Right forelimb (tissue), 1 donor: ENCODE results near the gene FLVCR2.
"Not testable (repeated sequence)": the region's sequence is repeated elsewhere in the genome, so short reads cannot be mapped to it uniquely, and the experiment has no call there.

ENCODE experiments used
- DNase-seq: peaks from one replicate; pipeline ENCODE4 v3.0.0-alpha.2; 2018

FLVCR2 gene

GRCh38 chr14:75597149-75597548 is 18.7 kb downstream of the FLVCR2 start:
- no peak for DNase-seq

GRCh38 chr14:75600100-75600499 is 21.7 kb downstream of the FLVCR2 start:
- DNase-seq = not testable (repeated sequence)

- not testable (repeated sequence) for DNase-seq
These were observed 22.6 kb downstream of the FLVCR2 start for GRCh38 chr14:75601061-75601460.

GRCh38 chr14:75602503-75602902 is 24.1 kb downstream of the FLVCR2 start:
- DNase-seq = no peak

DNA sequence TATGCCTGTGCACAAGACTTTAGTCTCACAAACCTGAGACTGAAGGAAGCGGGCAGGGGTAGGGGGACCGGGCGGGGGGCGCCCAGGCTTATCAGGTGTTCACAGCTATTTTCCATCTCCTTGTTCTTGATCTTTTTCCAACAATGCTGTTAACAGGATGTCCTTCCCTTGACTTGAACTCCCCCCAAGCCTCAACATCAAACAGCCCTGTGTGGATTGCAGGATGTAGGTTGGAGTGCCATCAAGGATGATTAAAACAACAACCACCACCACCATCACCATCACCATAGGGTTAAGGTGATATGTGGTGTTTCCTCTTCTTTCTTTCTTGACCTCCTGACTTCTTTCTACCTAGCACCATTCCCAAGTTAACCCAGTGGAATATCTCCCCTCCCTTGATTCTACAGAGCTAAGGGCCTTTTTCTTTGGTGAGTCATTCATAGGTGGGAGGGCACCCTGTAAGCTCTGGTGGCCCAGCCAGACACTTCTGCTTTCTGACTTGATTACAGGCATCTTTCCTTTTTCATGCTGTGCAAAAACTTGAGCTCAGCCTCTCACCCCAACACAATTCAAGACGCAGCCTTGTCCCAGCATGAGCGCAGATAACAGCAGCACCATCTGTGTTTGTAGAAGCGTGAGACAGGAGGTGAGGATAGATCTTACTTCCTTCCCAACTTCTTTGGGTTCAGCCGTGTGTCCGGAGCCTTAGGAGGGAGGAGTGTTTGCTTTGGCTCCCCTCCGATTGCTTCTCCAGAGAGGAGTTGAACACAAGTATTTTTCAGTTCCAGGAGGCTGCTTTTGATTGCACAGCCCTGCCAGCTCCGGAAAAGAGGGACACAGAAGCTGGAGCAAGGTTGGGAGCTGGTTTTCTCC is 26.8 kb downstream of the FLVCR2 start:
- DNase-seq = no peak

DNA sequence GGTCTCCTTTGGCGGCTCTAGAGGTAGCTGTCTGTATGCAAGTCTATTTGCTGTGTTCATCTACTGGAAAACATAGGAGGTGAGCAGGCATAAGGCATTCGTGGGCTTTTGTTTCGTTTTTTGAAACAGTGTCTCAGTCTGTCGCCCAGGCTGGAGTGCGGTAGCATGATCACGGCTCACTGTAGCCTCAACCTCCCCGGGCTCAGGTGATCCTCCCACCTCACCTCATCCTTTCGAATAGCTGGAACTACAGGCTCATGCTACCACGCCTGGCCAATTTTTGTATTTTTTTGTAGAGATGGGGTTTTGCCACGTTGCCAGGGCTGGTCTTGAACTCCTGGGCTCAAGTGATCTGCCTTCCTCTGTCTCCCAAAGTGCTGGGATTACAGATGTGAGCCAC is 27.5 kb downstream of the FLVCR2 start:
- no peak for DNase-seq

DNA sequence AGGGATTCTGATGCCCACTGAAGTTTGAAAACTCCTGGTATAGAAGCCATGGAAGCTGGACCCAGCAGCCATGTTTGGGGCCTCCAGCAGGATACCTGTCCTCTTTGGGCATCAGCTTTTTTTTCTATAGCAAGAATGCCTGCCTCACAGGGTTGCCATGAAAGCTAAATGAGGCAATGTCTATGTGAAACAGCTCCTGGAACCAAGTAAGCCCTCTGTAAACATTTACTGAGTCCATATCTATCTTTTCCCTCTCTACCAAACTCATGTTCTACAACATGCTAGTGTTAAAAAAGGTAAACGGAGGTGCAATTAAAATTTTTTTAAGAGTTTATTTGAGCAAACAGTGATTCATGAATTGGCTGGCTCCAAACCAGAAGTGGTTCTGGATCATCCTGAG is 28.6 kb downstream of the FLVCR2 start:
- no peak for DNase-seq

- no peak for DNase-seq
These were observed 29.6 kb downstream of the FLVCR2 start for GRCh38 chr14:75607842-75608640.

- DNase-seq = no peak
These were observed 30.7 kb downstream of the FLVCR2 start for GRCh38 chr14:75609116-75609515.

GRCh38 chr14:75609606-75610475 is 31.4 kb downstream of the FLVCR2 start:
- no peak for DNase-seq

DNA sequence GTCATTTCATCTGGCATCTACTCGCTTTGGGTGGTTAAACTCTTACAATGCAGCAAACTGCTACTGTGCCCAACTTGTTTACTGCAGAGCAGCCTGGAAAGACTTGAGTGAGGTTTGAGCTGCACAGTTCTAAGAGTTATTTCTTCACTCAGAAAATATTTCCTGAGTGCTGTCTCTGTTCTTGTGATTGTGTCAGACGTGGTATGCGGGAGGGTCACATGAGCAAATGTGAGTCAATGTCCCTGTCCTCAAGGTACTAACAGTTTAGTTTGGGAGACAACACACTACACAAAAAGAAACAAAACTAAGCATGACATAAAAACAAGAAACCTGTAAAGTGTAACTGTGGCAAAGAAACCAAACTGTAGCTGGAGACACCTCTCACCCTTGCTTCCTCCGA is 32.4 kb downstream of the FLVCR2 start:
- no peak for DNase-seq

- DNase-seq = no peak
These were observed 33.7 kb downstream of the FLVCR2 start for GRCh38 chr14:75612157-75612556.

DNA sequence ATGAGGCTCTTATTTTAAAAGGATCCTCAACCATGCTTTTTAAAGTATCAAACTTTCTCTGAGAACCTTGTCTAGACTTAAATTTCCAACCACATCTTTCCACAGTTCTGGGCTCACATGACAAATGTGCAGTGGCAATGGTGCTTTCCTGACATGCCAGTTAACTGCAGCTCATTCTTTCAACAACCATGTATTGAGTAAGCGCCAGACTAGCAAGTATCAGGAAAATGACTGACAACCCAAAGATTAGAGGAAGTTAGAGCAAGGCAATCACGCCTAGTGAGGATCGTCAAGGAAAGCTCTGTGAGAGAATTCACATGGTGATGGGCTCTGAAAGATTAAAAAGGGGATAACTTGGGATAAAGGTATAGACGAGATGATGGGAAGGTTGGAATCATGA is 35.8 kb downstream of the FLVCR2 start:
- DNase-seq = no peak

GRCh38 chr14:75615200-75615599 is 36.8 kb downstream of the FLVCR2 start:
- no peak for DNase-seq

- no peak for DNase-seq
These were observed 41.1 kb downstream of the FLVCR2 start for GRCh38 chr14:75619548-75619947.

GRCh38 chr14:75625034-75625433 is 46.6 kb downstream of the FLVCR2 start:
- DNase-seq = no peak

DNA sequence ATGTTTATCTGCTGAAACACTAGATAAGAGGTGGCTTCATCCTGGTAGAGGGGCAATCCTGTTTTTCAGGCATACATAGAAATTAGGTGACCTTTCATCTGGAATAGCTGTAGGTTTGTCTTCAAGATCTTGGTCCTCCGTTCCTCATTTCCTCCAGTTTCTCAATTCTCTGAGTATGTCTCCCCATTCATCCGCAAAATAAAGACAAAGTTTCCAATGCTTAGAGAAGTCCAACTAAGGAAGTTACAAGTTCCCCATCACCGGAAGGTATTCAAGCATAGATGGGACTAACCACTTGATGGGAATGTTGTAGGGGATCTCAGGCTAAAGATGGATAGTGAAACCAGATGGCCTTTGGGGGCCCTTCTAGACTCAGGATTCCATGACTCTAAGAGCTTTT is 48.0 kb downstream of the FLVCR2 start:
- DNase-seq = no peak

DNA sequence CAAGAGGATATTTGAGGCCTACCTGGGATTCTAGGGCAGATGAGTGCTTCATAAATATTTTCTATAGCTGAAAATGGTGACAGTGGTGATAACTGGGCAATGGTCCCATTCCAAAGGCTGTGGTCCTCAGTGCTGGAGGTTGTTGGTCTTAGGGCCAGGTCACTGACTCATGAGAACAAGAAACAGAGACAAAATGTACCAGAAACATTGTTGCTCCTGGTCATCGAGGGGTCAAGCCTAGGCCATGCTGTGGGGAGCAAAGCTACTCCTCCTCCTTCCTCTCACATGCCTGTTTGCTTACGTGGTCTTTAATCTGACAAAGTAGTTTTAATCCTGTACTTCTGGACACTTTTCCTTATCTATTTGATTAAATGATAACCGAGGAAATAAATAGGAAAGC is 48.4 kb downstream of the FLVCR2 start:
- no peak for DNase-seq

- DNase-seq = no peak
These were observed 49.0 kb downstream of the FLVCR2 start for GRCh38 chr14:75627406-75627805.

DNA sequence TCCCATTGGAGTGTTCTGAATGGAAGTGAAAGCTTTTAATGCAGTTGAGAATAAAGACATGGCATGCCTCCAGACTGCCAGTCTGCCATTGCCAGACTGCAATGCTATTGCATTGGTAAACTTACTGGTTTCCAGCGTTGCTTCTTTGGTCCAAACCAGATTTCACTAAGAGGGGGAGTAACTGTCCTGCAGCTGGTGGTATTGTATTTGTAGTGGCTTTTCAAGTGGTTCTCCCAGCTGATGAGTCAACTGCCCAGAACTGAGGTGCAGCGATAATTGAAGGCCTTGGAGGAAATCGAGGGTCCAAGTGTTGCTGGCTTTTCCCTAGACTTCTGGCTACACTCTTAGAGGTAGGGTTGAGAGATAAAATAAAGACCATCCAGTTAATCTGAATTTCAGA is 50.4 kb downstream of the FLVCR2 start:
- DNase-seq = no peak

- no peak for DNase-seq
These were observed 52.5 kb downstream of the FLVCR2 start for GRCh38 chr14:75630695-75631452.

DNA sequence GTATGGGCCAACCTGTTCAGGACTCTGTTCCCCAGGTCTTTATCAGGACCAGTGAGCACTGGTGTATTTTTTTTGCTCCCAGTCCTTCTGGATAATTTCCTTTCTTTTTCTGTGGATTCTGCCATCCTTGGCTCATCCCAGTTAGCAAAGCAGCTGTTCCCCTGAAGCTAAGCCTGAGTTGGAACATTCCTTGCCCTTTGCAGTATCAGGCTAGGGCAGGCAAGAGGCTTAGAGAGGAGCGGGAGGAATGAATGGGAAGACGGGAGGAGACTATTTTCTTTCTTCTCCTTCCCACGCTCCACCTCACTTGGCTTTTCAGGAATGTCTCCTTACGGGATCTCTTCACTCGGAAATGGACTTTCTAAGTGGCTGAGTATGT is 53.0 kb downstream of the FLVCR2 start:
- no peak for DNase-seq
